Lung (tissue), 12 donors: Measurements from ENCODE around the gene MRGPRD. TPM values are rescaled to one million over a fixed set of nuclear protein-coding genes. Genes with fewer than 3 reads are reported as not detected.

Experiments used
- ATAC-seq: fragments of 200-7000 bp; cut with Tn5 transposase; one replicate; pipeline ENCODE4 v1.9.1; 2020; ENCODE audit warnings: moderate number of reproducible peaks; ENCODE audit not compliant: insufficient read depth, low FRiP score
- DNase-seq, 3 donors: peaks; one replicate each; pipeline ENCODE4 v3.0.0-alpha.2; 2013 to 2017
- H3K27ac ChIP-seq, 2 donors: one replicate each; pipeline ENCODE4 v1.5.1; 2013; ENCODE audit warnings: mild to moderate bottlenecking in 2 of 2, moderate library complexity in 2 of 2, control low read depth in 1 of 2, inconsistent platforms in 1 of 2, low read depth in 1 of 2, low read length in 1 of 2
- H3K27me3 ChIP-seq, 3 donors: one replicate each; pipeline ENCODE4 v1.5.1; 2013; ENCODE audit warnings: low read length in 2 of 3; ENCODE audit not compliant: control insufficient read depth in 3 of 3, insufficient read depth in 3 of 3
- H3K36me3 ChIP-seq, 4 donors: one replicate each; pipeline ENCODE4 v1.5.1; 2013; ENCODE audit warnings: low read length in 4 of 4, mild to moderate bottlenecking in 1 of 4, moderate library complexity in 1 of 4; ENCODE audit not compliant: control insufficient read depth in 4 of 4, insufficient read depth in 4 of 4
- H3K4me1 ChIP-seq, 5 donors: one replicate each; pipeline ENCODE4 v1.5.1; 2013; ENCODE audit warnings: low read length in 5 of 5, mild to moderate bottlenecking in 2 of 5, moderate library complexity in 1 of 5; ENCODE audit not compliant: control insufficient read depth in 5 of 5, insufficient read depth in 5 of 5
- H3K4me3 ChIP-seq: one replicate; pipeline ENCODE4 v1.5.1; 2013; ENCODE audit warnings: mild to moderate bottlenecking, control low read depth, moderate library complexity
- H3K9ac ChIP-seq, 2 donors: one replicate each; pipeline ENCODE4 v1.5.1; 2013; ENCODE audit warnings: low read length in 2 of 2, control low read depth in 1 of 2; ENCODE audit not compliant: insufficient read depth in 1 of 2
- H3K9me3 ChIP-seq, 4 donors: one replicate each; pipeline ENCODE4 v1.5.1; 2013; ENCODE audit warnings: low read length in 3 of 4, mild to moderate bottlenecking in 1 of 4, moderate library complexity in 1 of 4; ENCODE audit not compliant: control insufficient read depth in 4 of 4, insufficient read depth in 3 of 4
- CTCF ChIP-seq: IDR thresholded peaks from 2 replicates; pipeline ENCODE4 v1.5.1; 2012; ENCODE audit warnings: mild to moderate bottlenecking; ENCODE audit errors: control extremely low read depth, extremely low read depth
- WGBS, 2 donors: extraction: QIAGEN DNeasy Blood & Tissue Kit; methylation state at CpG; one replicate each; pipeline ENCODE4 v1.1.7; 2013; 5-methylcytosine and 5-hydroxymethylcytosine counted together
- polyA plus RNA-seq, 2 donors: library from polyadenylated mRNA; stranded (reverse); fragments of 200-250 nt; gene quantifications; one replicate each; pipeline ENCODE4 v1.2.1, GENCODE V29; 2013
- total RNA-seq, 2 donors: library from RNA; depleted of rRNA in 1 of 2; stranded (reverse); fragments of >200 nt in 1 of 2; gene quantifications; one replicate each; pipeline ENCODE4 v1.2.1, GENCODE V29; 2014 to 2021
- donor health status: control.
- donor health status: control.
- donor health status: Bipolar disorder and iron deficiency.
- donor health status: healthy.
- donor health status: DM: yes; HTN: yes; CAD: no.

Gene MRGPRD
- total and polyA plus RNA-seq, 4 donors = not detected

- TF ChIP-seq CTCF = no peak
- Histone ChIP-seq H3K27ac (no peak overlapping the region), H3K9ac (no peak overlapping the region), H3K4me1 (no peaks in the 10 kb centered on the region), H3K9me3 (no peaks in the 10 kb centered on the region), H3K27me3 (no peaks in the 10 kb centered on the region), H3K36me3 (no peaks in the 10 kb centered on the region), H3K4me3 (no peak overlapping the region)
- ATAC-seq (no peak), DNase-seq (no peak)
- 73 to 76% methylated on average over 14 of the region's 14 CpGs for WGBS, 2 donors
Observed at GRCh38 chr11:68977781-68978625, 2.8 kb downstream of the MRGPRD start.

DNA sequence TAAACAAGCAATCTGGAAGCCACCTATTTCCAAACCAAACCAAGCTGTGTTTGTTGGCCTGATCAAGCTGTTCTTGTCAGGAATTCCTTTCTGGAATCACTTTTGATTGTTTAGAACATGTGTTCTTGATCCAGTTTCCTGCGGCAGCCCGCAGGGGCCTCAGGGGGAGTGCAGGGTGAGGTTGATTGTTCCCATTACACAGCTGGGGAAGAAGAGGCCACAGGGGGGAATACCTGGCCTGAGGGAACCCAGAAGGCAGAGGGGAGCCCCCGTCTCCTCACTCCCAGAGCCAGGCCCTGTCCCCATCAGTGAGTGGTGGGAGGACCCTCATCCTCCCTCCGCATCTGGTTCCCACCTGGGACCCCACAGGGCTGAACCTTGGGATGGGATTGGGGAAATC lies 4.2 kb downstream of the MRGPRD start:
- no peaks in the 10 kb centered on the region for H3K4me1 ChIP-seq
- no peak overlapping the region for H3K9ac ChIP-seq
- DNase-seq (no peak), ATAC-seq (no peak)
- 73 to 80% methylated on average over 4 of the region's 4 CpGs for WGBS, 2 donors
- no peak for TF ChIP-seq CTCF
- no peak overlapping the region for H3K27ac ChIP-seq
- H3K9me3 ChIP-seq = no peaks in the 10 kb centered on the region
- H3K36me3 ChIP-seq = no peaks in the 10 kb centered on the region
- H3K27me3 ChIP-seq = no peaks in the 10 kb centered on the region
- no peak overlapping the region for H3K4me3 ChIP-seq

- no peak for DNase-seq
- Histone ChIP-seq H3K9me3 (no peaks in the 10 kb centered on the region), H3K36me3 (no peaks in the 10 kb centered on the region), H3K4me3 (no peak overlapping the region), H3K4me1 (no peaks in the 10 kb centered on the region), H3K27ac (no peak overlapping the region), H3K9ac (no peak overlapping the region), H3K27me3 (no peaks in the 10 kb centered on the region)
- 61 to 63% methylated on average over 4 of the region's 4 CpGs for WGBS, 2 donors
- no peak for ATAC-seq
- no peak for TF ChIP-seq CTCF
Observed at GRCh38 chr11:68976095-68976494, 4.7 kb downstream of the MRGPRD start.
